HG03571 (cell line): ENCODE results near the gene UGT1A6.

Experiments used
- ATAC-seq: cut with Tn5 transposase; IDR thresholded peaks from one replicate; pipeline ENCODE4 v1.9.1; 2021; ENCODE audit not compliant: unreplicated experiment

Gene UGT1A6

GRCh38 chr2:233764264-233764663, 71.6 kb downstream of the UGT1A6 start:
- ATAC-seq: no peak

- ATAC-seq: no peak
These were observed 72.1 kb downstream of the UGT1A6 start for GRCh38 chr2:233764761-233765160.

GRCh38 chr2:233766416-233766815, 73.7 kb downstream of the UGT1A6 start:
- ATAC-seq: no peak

- ATAC-seq: no peak
These were observed 75.4 kb downstream of the UGT1A6 start for GRCh38 chr2:233768076-233768475.

GRCh38 chr2:233769260-233769659, 76.6 kb downstream of the UGT1A6 start:
- ATAC-seq: no peak

- ATAC-seq: no peak
These were observed 79.5 kb downstream of the UGT1A6 start for GRCh38 chr2:233772153-233772552.

GRCh38 chr2:233772583-233772982, 79.9 kb downstream of the UGT1A6 start:
- no peak for ATAC-seq

GRCh38 chr2:233773854-233774253, 81.2 kb downstream of the UGT1A6 start:
- no peak for ATAC-seq

- no peak for ATAC-seq
These were observed 82.7 kb downstream of the UGT1A6 start for GRCh38 chr2:233775414-233775813.

- no peak for ATAC-seq
These were observed 85.3 kb downstream of the UGT1A6 start, which contains the start of gene MROH2A for GRCh38 chr2:233778030-233778429. MROH2A (plus strand) TSS chr2:233778330; CDS start chr2:233779359, 1,029 bp downstream.

- ATAC-seq: no peak
These were observed 87.0 kb downstream of the UGT1A6 start for GRCh38 chr2:233779722-233780121.

GRCh38 chr2:233780771-233781170, 88.1 kb downstream of the UGT1A6 start:
- ATAC-seq: no peak

GRCh38 chr2:233789554-233789953, 96.9 kb downstream of the UGT1A6 start:
- no peak for ATAC-seq

GRCh38 chr2:233791151-233791882, 98.6 kb downstream of the UGT1A6 start:
- ATAC-seq: no peak

- ATAC-seq: no peak
These were observed 99.2 kb downstream of the UGT1A6 start for GRCh38 chr2:233791883-233792329.

GRCh38 chr2:233792720-233793119, 100.0 kb downstream of the UGT1A6 start:
- no peak for ATAC-seq

- no peak for ATAC-seq
These were observed 100.9 kb downstream of the UGT1A6 start for GRCh38 chr2:233793465-233794127.

GRCh38 chr2:233794128-233794658, 101.5 kb downstream of the UGT1A6 start:
- no peak for ATAC-seq

- ATAC-seq: no peak
These were observed 103.1 kb downstream of the UGT1A6 start for GRCh38 chr2:233795735-233796171.

GRCh38 chr2:233796254-233796653, 103.6 kb downstream of the UGT1A6 start:
- no peak for ATAC-seq

- no peak for ATAC-seq
These were observed 105.8 kb downstream of the UGT1A6 start for GRCh38 chr2:233798335-233799086.
